Osteoblast (primary cell): Measurements from ENCODE around the gene FNDC3B. TPM values are rescaled to one million over a fixed set of nuclear protein-coding genes. Genes with fewer than 3 reads are reported as not detected.

ENCODE experiments used
- DNase-seq: peaks from one replicate; pipeline ENCODE4 v3.0.0; 2011; ENCODE audit warnings: low spot score, mixed read lengths; ENCODE audit not compliant: insufficient read length; ENCODE audit errors: missing footprints
- H2AFZ ChIP-seq: 2 replicates; pipeline ENCODE4 v1.6.0; 2011; ENCODE audit warnings: mild to moderate bottlenecking, low read length
- H3K27ac ChIP-seq: 2 replicates; pipeline ENCODE4 v1.5.1; 2011; ENCODE audit warnings: mild to moderate bottlenecking, low read depth, low read length, moderate library complexity
- H3K27me3 ChIP-seq: 2 replicates; pipeline ENCODE4 v1.6.0; 2012; ENCODE audit warnings: mild to moderate bottlenecking, control low read depth, inconsistent platforms, low read length, moderate library complexity; ENCODE audit not compliant: insufficient read depth
- H3K36me3 ChIP-seq: 2 replicates; pipeline ENCODE4 v1.5.1; 2011; ENCODE audit warnings: mild to moderate bottlenecking, low read length, control low read depth, moderate library complexity; ENCODE audit not compliant: insufficient read depth
- H3K4me1 ChIP-seq: 2 replicates; pipeline ENCODE4 v1.5.1; 2011; ENCODE audit warnings: mild to moderate bottlenecking, low read length, control low read depth, moderate library complexity; ENCODE audit not compliant: insufficient read depth
- H3K4me2 ChIP-seq: 2 replicates; pipeline ENCODE4 v1.6.0; 2011; ENCODE audit warnings: mild to moderate bottlenecking, low read length; ENCODE audit not compliant: insufficient read depth
- H3K4me3 ChIP-seq: fragments of 200-600 bp; sonication (generic); 3 replicates; pipeline ENCODE4 v1.5.1; 2012; ENCODE audit warnings: mild to moderate bottlenecking, low read length, inconsistent platforms; ENCODE audit not compliant: insufficient read depth
- H3K79me2 ChIP-seq: 2 replicates; pipeline ENCODE4 v1.6.0; 2012; ENCODE audit warnings: mild to moderate bottlenecking, low read length, control low read depth, inconsistent platforms; ENCODE audit not compliant: insufficient read depth
- H3K9me3 ChIP-seq: 2 replicates; pipeline ENCODE4 v1.5.1; 2011; ENCODE audit warnings: low read depth, low read length, control low read depth
- H4K20me1 ChIP-seq: 2 replicates; pipeline ENCODE4 v1.6.0; 2012; ENCODE audit warnings: mild to moderate bottlenecking, low read length, control low read depth; ENCODE audit not compliant: insufficient read depth
- CTCF ChIP-seq: IDR thresholded peaks from 2 replicates; pipeline ENCODE4 v1.5.1; 2011; ENCODE audit warnings: mild to moderate bottlenecking, low read depth, low read length, moderate library complexity; ENCODE audit errors: extremely low read depth
- total RNA-seq: library from RNA; depleted of rRNA; stranded (reverse); fragments of >200 nt; gene quantifications from 2 replicates; pipeline ENCODE4 v1.2.3, GENCODE V29; 2012

The FNDC3B gene
- total RNA-seq, 1 donor, result 179 TPM

GRCh38 chr3:172272698-172273097, 233.3 kb downstream of the FNDC3B start:
- Histone ChIP-seq H3K27ac (no peak overlapping the region), H3K79me2 (peaks cover 76% of the 10 kb centered on the region), H3K36me3 (peaks cover 53% of the 10 kb centered on the region), H2AFZ (no peak overlapping the region), H3K4me1 (peaks cover 5% of the 10 kb centered on the region), H4K20me1 (peaks cover 7% of the 10 kb centered on the region), H3K27me3 (no peaks in the 10 kb centered on the region), H3K9me3 (no peaks in the 10 kb centered on the region), H3K4me2 (no peak overlapping the region), H3K4me3 (no peak overlapping the region)
- TF ChIP-seq CTCF, result no peak
- no peak for DNase-seq

- Histone ChIP-seq H3K9me3 (no peaks in the 10 kb centered on the region), H2AFZ (no peak overlapping the region), H3K4me3 (no peak overlapping the region), H3K4me2 (no peak overlapping the region), H3K27me3 (no peaks in the 10 kb centered on the region), H3K27ac (no peak overlapping the region), H4K20me1 (peaks cover 5% of the 10 kb centered on the region), H3K36me3 (peaks cover 53% of the 10 kb centered on the region), H3K79me2 (peaks cover 80% of the 10 kb centered on the region), H3K4me1 (peaks cover 6% of the 10 kb centered on the region)
- no peak for DNase-seq
- TF ChIP-seq CTCF, result no peak
Measured at GRCh38 chr3:172273378-172273777, 234.0 kb downstream of the FNDC3B start.

- H3K4me1 ChIP-seq, result peaks cover 16% of the 10 kb centered on the region
- DNase-seq, result no peak
- no peaks in the 10 kb centered on the region for H3K9me3 ChIP-seq
- H3K79me2 ChIP-seq, result peaks cover 75% of the 10 kb centered on the region
- peaks cover 6% of the 10 kb centered on the region for H4K20me1 ChIP-seq
- H3K4me3 ChIP-seq, result no peak overlapping the region
- no peak overlapping the region for H2AFZ ChIP-seq
- no peaks in the 10 kb centered on the region for H3K27me3 ChIP-seq
- H3K36me3 ChIP-seq, result peaks cover 51% of the 10 kb centered on the region
- no peak for TF ChIP-seq CTCF
- no peak overlapping the region for H3K27ac ChIP-seq
- H3K4me2 ChIP-seq, result no peak overlapping the region
Measured at GRCh38 chr3:172274906-172275305, 235.5 kb downstream of the FNDC3B start.

GRCh38 chr3:172275586-172275985, 236.2 kb downstream of the FNDC3B start:
- peaks cover 47% of the 10 kb centered on the region for H3K36me3 ChIP-seq
- no peaks in the 10 kb centered on the region for H3K9me3 ChIP-seq
- H3K4me3 ChIP-seq, result no peak overlapping the region
- H2AFZ ChIP-seq, result no peak overlapping the region
- peaks cover 23% of the 10 kb centered on the region for H3K4me1 ChIP-seq
- no peak for DNase-seq
- H3K27me3 ChIP-seq, result no peaks in the 10 kb centered on the region
- no peak for TF ChIP-seq CTCF
- H4K20me1 ChIP-seq, result peaks cover 7% of the 10 kb centered on the region
- no peak overlapping the region for H3K4me2 ChIP-seq
- no peak overlapping the region for H3K27ac ChIP-seq
- peaks cover 70% of the 10 kb centered on the region for H3K79me2 ChIP-seq
